Nasal cavity respiratory epithelium epithelial cell of viscerocranial mucosa (primary cell): ENCODE measurements around the gene SH2D1B. TPM values are rescaled to one million over a fixed set of nuclear protein-coding genes. Genes with fewer than 3 reads are reported as not detected.

ENCODE experiments used
- total RNA-seq: library from RNA; depleted of rRNA; stranded (reverse); fragments of >200 nt; gene quantifications from 2 replicates; pipeline ENCODE4 v1.2.3, GENCODE V29; 2014

SH2D1B gene, protein sequence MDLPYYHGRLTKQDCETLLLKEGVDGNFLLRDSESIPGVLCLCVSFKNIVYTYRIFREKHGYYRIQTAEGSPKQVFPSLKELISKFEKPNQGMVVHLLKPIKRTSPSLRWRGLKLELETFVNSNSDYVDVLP
- total RNA-seq = 0.07 TPM in 1 of 2 replicates, not detected in the other

DNA sequence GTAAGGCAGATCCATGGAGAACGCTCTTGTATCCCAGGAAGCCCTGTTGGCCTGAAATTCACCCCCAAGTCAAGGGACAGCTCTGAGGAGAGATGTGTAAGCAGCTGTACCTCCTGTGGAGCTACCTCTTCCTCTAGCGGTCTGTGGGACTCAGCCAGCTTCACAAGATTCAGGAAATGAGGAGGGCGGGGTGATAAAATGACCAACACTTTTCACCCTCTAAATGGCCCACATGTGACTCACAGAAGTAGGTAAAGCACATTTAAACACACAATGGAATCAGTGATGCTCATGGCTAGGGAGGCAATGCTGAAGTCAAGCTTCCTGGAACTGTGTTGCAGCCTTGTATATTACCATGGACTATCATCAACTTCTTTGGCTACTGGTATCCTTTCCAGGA, at the start of gene SH2D1B:
Gene SH2D1B (minus strand): TSS at position 135 of the 400 bp plus-strand sequence. CDS start 120 bp downstream, at position 15.

DNA sequence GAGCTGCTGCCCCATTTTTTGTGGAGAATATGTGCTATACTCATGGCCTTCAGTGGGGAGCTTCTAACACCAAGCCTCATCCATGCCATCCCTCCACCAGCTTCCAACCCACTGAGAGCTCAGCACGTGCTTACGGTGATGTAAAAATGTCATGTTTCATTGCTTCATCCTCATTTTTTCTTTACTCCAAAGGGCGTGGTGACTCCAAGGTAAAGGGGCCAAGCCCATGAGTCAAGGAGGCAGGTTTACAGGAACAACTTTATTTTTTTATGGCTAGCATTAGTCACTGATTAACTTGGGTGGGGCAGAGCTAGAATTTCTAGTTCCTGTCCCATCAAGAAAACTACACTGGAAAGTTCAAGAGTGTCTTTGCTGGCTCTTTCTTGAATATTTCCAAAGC, 30.6 kb downstream of the SH2D1B start, which contains the start of gene C1orf226:
Gene C1orf226 (plus strand): TSS at position 346 of the 400 bp plus-strand sequence. CDS start 174 bp downstream, outside the sequence.

DNA sequence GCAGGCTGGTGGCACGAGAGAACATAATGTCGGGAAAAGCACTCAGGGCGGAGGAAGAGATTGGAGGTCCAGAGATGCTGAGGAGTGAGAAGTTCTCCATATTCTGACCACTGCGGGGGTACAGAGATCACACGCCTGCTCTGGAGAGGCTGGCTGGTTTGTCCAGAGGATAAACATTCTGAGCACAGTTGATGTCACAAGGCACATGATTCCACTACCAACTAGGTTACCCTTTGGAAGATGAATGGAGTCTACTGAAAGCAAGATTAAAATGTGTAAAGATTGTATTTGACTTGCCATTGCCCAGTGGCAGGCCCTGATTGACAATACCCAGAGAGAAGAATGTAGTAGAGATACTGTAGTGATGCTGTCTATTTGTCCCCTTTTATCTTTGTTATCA, 35.2 kb downstream of the SH2D1B start, which contains the start of gene SPATA46:
Gene SPATA46 (minus strand): TSS at position 164 of the 400 bp plus-strand sequence. CDS start 64 bp downstream, at position 100.

Other genes with a start within 250 kb of the SH2D1B start
- not detected in 2 replicates for gene SPATA46, start 35.3 kb downstream of the SH2D1B start, total RNA-seq
- gene C1orf226, start 30.4 kb downstream of the SH2D1B start, total RNA-seq = under 0.01 and 1.6 TPM in 2 replicates
- 75.2 and 85.1 TPM in 2 replicates for gene UHMK1, start 85.7 kb upstream of the SH2D1B start, total RNA-seq
- 122 and 179 TPM in 2 replicates for gene UAP1, start 149.6 kb upstream of the SH2D1B start, total RNA-seq
- gene DDR2, start 220.3 kb upstream of the SH2D1B start, total RNA-seq = 2.4 and 7.2 TPM in 2 replicates